Bronchial epithelial cell (primary cell): ENCODE measurements around the gene DTX1. TPM values are rescaled to one million over a fixed set of nuclear protein-coding genes. Genes with fewer than 3 reads are reported as not detected.

Experiments used
- DNase-seq: peaks from one replicate; pipeline ENCODE4 v3.0.0-alpha.2; 2010; ENCODE audit warnings: low read depth
- FAIRE-seq: peaks from 2 replicates; lab custom pipeline; 2011; peaks lifted over from hg19 to GRCh38; lab: Jason Lieb, UNC
- H3K27me3 ChIP-seq: 2 replicates; pipeline ENCODE4 v1.5.1; 2011; ENCODE audit warnings: low read length; ENCODE audit not compliant: control insufficient read depth, insufficient read depth
- H3K36me3 ChIP-seq: 2 replicates; pipeline ENCODE4 v1.5.1; 2011; ENCODE audit warnings: low read length; ENCODE audit not compliant: control insufficient read depth, insufficient read depth
- H3K4me3 ChIP-seq: 2 replicates; pipeline ENCODE4 v1.5.1; 2011; ENCODE audit warnings: mild to moderate bottlenecking, low read depth, low read length, control low read depth
- total RNA-seq: library from RNA; depleted of rRNA; stranded (reverse); fragments of >200 nt; gene quantifications from 2 replicates; pipeline ENCODE4 v1.2.1, GENCODE V29; 2014
- TF ChIP-seq, protein P1 (sequence below): IDR thresholded peaks from 2 replicates; pipeline ENCODE4 v1.5.1; 2011; ENCODE audit warnings: mild to moderate bottlenecking, moderate library complexity, low read length, control low read depth, inconsistent platforms; ENCODE audit not compliant: insufficient read depth, severe bottlenecking

Gene DTX1
- total RNA-seq, 1 donor from 2014 or later = not detected

DNA sequence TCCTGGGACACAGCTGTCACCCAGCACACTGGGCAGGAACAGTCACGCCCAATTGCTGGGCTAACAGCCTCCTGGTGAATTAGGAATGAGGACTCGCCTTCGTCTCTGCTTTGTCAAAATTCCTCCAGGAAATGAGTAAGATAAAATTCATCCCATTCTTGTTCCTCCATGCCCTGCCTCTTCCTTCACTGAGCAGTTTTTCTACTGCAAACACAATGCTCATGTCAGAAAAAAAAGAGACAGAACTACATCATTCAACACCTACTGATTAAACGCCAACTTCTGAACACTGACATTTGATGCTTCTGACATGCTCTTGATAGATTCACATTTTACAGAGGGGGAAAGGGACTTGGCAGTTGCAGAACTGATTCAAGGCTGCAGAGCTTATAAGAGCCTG lies 37.5 kb upstream of the DTX1 start:
- Histone ChIP-seq H3K36me3 (no peaks in the 10 kb centered on the region), H3K4me3 (no peak overlapping the region), H3K27me3 (no peaks in the 10 kb centered on the region)
- FAIRE-seq (no peak), DNase-seq (peak; percentile 82)
- TF ChIP-seq, protein P1, sequence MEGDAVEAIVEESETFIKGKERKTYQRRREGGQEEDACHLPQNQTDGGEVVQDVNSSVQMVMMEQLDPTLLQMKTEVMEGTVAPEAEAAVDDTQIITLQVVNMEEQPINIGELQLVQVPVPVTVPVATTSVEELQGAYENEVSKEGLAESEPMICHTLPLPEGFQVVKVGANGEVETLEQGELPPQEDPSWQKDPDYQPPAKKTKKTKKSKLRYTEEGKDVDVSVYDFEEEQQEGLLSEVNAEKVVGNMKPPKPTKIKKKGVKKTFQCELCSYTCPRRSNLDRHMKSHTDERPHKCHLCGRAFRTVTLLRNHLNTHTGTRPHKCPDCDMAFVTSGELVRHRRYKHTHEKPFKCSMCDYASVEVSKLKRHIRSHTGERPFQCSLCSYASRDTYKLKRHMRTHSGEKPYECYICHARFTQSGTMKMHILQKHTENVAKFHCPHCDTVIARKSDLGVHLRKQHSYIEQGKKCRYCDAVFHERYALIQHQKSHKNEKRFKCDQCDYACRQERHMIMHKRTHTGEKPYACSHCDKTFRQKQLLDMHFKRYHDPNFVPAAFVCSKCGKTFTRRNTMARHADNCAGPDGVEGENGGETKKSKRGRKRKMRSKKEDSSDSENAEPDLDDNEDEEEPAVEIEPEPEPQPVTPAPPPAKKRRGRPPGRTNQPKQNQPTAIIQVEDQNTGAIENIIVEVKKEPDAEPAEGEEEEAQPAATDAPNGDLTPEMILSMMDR = no peak

DNA sequence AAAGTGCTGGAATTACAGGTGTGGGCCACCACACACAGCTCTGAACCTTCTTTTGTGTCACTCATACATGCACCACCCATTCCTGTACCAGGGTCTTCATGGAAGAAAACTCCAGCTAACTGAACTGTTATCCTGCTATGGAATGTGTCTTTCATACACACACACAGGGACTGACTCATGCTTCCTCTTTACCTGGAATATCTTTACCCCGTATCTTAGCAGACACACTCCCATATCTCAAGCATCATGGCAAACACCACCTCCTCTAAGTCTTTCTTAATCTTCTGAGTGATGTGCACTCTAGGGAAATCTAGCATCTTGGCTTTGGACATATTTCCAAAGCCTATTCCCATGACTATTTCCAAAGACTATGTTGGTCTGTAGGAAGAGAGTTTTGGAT lies 35.0 kb upstream of the DTX1 start:
- no peak for FAIRE-seq
- peak; percentile 62 for DNase-seq

DNA sequence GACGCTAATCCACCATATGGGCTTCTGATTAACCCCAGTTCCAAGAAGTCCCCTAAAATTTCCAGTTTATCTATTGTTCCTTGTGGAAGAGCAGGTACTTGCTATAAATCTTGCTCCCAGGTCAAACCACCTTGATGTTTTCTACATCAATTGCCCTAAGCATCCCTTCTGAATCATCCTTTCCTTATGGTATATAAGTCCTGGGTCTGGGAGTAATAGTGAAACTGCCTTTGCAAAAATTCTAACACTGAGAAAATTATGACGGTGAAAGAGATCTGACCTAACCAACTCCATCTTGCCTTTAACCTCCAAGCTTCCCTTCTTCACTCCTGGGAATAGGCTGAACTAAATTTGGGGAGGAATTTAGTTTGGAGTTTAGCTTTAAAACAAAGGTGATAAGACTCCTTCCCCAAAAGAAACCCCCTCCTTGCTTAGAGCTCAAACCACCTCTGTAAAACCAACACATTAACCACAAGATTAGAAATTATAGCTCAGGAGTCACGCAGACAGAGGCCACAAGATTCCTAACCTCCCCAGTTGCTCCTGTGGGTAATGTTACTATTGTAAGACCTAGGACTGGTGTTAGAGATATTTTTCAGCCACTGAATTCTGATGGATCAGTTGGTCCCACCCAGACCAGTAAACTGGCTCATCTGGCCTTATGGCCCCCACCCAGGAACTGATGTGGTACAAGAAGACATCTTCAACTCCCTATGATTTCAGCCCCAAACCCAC lies 33.8 kb upstream of the DTX1 start:
- no peaks in the 10 kb centered on the region for H3K27me3 ChIP-seq
- H3K4me3 ChIP-seq = no peak overlapping the region
- no peaks in the 10 kb centered on the region for H3K36me3 ChIP-seq
- TF ChIP-seq, protein P1 = no peak
- FAIRE-seq (no peak), DNase-seq (no peak)

More for the DNA sequence above, 35.0 kb upstream of the DTX1 start:
- H3K4me3 ChIP-seq = no peak overlapping the region
- no peaks in the 10 kb centered on the region for H3K36me3 ChIP-seq
- TF ChIP-seq, protein P1 = no peak
- H3K27me3 ChIP-seq = no peaks in the 10 kb centered on the region

DNA sequence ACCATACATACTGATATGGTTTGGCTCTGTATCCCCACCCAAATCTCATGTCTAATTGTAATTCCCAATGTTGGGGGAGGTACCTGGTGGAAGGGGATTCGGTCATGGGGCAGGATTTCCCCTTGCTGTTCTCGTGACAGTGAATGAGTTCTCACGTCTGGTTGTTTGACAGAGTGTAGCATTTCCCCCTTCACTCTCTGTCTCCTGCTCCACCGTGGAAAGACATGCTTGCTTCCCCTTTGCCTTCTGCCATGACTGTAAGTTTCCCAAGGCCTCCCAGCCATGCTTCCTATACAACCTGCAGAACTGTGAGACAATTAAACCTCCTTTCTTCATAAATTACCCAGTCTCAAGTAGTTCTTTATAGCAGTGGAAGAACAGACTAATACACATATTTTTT lies 28.8 kb upstream of the DTX1 start:
- no peak overlapping the region for H3K4me3 ChIP-seq
- no peaks in the 10 kb centered on the region for H3K36me3 ChIP-seq
- H3K27me3 ChIP-seq = no peaks in the 10 kb centered on the region
- TF ChIP-seq, protein P1 = no peak
- no peak for FAIRE-seq
- DNase-seq = no peak

DNA sequence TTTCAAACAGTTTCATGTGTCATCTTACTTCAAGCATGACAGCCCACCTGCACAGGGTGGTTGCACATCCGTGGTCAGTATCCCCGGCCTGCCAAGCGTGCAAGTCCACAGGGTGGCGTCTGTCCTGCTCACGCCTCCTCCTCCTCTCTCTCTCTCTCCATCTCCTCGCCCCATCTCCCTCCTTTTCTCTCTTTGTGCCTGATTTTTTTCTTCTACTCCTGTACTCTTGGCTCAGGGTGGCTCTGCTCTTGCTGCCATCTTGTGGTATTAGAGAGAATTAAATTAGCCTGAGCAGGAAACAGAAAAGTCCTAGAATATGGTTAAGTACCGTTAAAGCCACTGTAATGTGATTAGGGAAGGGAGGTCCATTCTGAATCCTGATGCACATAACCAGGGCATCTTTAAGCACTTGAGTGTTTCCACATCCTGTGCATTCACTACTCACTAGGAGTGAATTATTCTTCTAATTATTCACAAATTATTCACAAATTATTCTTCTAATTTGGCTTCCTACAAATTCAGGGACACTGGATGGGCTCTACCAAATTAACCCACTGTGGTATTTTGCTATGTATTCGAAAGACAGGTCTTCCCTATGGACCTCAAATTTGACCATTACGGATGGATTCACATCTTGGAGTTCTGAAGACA lies 25.5 kb upstream of the DTX1 start:
- TF ChIP-seq, protein P1 = peak; percentile 56
- H3K36me3 ChIP-seq = no peaks in the 10 kb centered on the region
- FAIRE-seq (no peak), DNase-seq (peak; percentile 65)
- H3K27me3 ChIP-seq = no peaks in the 10 kb centered on the region
- no peak overlapping the region for H3K4me3 ChIP-seq
